Fibroblast of skin of right biceps (primary cell): ENCODE results near the gene RAB17.
"Not testable (repeated sequence)": the region's sequence is repeated elsewhere in the genome, so short reads cannot be mapped to it uniquely, and the experiment has no call there.

Experiments
- DNase-seq: peaks from one replicate; pipeline ENCODE4 v3.0.0-alpha.2; 2013

RAB17 gene

DNA sequence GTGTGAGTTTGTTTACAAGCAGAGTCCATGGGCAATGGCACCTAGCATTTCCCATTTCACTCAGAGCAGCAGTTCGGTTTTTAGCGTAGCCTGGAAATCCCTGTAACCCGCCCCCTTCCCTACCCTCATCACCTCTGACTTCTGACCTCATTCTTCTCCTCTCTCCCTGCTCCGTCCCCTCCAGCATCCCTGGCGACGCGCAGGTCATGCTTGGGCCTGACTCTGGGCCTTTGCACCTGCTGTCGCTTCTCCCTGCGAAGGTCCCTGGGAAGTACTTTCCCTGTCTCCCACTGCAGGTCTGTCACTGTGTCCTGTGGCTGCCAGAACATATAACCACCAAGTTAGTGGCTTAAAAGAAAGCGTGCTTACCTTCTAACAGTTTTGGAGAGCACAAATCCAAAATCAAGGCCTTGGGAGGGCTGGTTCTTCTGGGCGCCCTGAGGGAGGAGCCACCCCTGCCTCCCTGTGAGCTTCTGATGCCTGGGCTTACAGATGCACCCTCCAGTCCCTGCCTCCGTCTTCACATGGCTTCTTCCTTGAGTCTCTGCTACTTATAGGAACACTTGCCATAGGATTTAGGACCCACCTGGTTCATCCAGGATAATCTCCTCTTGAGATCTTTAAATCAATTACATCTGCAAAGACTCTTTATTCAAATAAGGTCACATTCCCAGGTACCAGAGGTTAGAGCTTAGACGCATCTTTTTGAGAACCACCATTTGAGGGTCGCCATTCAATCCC lies 8.1 kb upstream of the RAB17 start:
- DNase-seq: no peak

DNA sequence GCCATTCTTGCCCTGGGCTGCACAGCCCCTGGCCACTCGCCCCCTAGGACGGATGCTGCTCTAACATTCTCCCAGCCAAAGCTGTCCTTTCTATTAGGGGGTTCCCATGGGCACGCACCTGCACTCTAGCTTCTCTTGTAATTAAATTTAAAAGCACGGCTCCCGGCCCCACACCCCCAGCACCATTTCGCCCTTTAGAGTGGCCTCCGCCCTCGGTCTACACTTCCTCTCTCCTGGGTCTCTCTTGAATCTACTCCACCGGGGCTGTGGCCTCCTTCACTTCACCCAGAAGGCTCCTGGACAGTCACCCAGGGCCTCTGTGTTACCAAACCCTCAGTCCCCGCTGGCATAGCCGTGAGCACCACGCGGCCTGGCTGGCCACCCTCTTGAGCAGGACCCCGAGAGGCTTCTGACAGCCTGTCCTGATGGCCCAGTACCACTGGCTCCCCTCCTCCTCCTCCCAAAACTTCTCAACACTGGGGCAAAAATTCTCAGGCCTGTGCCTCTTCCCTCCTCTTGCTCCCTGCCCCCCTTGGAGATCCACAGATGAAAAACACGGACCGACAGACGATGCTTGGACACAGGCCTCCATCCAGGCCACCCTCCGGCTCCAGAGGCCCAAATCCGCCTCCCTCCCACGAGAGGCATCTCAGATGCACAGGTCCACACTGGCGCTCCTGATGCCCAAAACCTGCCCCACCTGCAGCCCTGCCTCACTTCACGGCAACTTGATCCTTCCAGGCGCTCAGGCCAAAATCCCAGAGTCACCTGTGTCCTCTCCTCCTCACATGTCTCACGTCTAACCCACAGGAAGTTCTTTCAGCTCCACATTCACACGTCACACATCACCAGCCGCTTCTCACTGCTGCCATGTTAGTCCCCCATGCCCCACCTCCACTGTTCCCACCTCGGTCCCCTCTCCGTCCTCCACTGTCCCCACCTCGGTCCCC lies 6.9 kb upstream of the RAB17 start:
- DNase-seq: no peak

DNA sequence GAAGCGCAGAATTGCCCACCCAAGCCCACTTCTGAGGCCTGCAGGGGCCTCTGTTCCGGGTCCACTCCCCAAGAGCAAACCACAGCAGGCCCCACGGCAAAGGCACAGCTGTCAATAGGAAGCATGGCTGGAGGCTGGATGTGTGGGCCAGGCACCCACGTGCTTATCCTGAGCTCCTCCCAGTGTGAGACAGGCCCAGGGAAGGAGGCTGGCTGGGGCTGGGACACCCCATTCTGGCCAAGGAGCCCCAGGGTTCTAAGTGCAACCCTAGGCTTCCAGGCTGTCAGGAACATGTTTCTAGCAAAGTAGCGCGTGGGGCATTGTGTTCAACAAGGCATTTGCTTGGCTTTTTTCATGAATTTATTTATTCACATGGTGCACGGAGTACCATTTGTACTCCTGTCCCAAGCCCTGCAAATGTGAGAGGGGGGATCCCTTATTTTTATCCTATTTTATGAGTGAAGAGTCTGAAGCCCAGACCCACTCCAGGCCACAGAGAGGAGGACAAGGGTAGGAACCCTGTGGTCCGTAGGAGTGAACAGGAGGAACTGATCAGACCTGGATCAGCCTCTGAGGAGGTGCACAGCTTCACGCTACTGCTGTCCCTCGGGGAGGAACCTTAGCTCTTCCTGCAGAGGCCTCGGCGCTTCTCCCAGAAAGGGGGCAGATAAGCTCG lies 6.1 kb upstream of the RAB17 start:
- DNase-seq: no peak

DNA sequence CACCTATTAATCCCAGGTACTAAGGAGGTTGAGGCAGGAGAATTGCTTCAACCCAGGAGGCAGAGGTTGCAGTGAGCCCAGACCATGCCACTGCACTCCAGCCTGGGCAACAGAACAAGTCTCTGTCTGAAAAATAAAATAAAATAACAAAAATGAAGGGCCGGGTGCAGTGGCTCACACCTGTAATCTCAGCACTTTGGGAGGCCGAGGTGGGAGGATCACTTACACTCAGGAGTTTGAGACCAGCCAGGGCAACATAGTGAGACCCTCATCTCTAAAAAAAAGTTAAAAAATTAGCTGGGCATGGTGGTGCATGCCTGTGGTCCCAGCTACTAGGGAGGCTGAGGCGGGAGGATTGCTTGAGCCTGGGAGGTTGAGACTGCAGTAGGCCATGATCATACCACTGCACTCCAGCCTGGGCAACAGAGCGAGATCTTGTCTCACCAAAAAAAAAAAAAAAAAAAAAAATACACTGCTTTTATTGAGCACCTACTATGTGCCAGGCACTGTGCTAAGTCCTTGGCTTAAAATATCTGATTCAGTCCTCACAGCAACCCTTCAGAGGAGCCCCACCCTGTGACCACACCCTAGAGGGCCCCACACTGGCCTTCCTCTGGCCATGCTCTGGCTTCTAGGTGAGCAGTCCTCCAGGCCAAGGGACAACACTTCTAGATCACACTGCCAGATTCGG lies 5.4 kb upstream of the RAB17 start:
- not testable (repeated sequence) for DNase-seq

DNA sequence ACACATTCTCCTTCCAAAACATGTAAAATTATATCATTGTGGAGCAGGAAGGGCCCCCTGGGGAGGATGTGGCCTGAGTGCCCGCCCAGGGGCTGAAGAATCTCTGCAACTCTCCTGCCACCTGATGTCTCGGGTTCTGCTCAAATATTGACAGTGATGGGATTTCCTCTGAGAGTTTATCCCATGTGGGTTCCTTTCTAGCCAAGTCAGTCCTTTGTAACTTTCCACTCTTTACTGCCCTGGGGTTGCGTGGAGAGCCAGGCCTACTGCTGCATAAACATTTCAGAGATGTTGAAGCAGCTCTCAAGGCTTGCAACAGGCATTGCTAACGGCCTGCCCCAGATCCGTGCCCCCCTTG lies 4.0 kb upstream of the RAB17 start:
- no peak for DNase-seq

DNA sequence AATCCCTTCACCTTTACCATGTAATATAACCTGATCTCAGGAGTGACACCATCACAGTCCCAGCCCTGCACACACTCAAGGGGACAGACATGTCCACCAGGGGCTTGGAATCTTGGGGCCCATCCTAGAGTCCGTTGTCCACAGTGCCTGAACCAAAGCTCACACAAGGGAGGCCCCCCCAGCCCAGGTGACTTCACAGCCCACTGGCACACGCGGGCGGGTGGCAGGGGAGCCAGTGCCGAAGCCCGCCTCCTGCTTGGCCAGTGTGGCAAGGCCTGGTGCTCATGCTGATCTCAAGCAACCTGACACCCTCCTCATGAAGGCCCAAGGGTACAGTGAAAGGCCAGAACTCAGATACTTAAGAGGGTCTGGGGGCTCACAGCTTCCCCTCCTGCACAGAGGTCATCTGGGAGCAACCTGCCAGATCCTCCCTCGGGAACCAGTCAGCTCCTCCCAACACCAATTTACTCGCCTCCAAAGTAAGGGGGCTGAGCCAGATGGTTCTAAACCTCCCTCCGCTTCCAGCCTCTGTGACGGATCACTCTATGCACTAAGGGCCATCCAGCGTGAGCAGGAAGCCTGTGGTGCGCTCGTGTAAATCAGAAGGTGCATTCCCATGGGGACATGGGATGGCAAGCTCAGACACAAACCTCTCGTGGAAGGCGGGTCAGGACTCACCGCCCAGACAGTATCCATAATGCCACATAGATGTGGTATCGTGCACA lies 3.2 kb upstream of the RAB17 start:
- no peak for DNase-seq

DNA sequence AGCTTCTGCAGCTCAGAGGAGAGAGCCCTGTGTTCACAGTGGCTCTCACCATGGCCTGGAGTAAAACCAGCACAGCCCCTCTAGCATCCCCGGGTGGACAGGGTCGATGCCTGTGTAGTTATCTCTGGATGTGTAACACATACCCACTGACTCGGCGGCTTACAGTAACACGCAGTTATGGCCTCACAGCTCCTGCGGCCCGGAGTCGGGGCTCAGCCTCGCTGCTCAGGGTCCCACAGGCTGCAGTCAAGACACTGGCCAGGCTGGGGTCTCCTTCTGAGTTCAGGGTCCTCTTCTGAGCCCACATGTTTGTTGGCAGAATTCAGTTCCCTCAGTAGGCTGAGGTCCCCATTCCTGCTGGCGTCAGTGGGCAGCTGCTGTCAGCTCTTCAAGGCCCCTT lies 2.5 kb upstream of the RAB17 start:
- DNase-seq: no peak

DNA sequence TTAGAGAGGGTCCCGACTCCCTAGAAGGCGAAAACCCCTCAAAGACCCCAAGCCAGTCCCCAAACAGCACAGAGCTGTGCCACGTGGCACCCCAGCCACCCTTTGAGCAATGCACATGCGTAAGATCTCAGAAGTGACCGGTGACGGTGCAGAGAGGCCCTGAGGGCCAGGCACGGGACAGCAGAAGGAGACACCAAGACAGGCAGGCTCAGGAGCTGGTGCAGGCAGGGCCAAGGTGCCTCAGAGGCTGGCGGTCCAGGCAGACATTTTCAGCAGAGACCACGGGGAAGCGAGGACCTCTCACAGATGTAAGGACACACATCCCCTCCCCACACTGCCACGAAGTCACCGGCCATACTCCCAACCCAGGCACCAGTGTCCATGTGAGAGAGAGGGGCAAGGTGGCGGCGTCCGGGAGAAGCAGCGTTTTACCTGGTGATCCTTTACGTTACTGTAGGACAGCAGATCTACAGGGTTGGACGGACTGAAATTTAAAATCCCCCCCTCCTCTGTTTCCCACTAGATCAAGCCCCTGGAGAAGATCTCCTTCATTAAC lies 2.0 kb upstream of the RAB17 start:
- no peak for DNase-seq

DNA sequence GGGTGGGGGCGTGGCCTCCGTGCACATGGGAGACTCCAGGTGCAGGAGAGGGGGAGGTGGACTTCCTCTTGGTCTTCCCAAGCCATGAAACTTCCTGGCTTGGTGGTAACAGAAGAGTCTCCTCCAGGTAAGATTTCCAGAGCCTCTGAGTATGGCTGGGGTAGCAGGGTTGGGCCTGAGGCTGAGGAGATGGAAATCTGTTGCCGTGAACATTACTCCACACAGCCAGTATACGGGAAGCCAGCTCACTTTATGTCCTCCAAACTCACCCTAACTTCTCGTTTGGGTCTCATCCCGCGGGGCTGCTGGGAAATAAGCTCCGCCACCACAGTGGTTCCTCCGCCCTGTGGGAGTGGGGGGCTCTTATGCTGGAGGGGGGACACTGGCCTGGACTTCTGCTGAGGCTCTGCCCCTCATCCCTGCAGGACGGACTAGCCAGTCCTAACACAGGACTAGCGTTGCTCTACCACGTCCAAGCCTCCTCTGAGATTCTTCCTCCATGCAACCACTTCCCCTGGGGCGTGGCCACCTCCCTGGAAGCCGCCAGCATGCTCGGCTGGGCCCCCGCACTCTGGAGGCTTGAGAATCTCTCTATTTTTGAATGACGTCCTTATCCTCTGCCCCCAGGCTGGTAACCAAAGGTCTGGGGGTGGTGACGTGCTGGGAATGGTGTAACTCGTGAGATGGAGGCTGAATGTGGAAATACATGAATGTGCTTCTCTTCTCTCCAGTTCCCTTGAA lies 777 bp upstream of the RAB17 start:
- no peak for DNase-seq

DNA sequence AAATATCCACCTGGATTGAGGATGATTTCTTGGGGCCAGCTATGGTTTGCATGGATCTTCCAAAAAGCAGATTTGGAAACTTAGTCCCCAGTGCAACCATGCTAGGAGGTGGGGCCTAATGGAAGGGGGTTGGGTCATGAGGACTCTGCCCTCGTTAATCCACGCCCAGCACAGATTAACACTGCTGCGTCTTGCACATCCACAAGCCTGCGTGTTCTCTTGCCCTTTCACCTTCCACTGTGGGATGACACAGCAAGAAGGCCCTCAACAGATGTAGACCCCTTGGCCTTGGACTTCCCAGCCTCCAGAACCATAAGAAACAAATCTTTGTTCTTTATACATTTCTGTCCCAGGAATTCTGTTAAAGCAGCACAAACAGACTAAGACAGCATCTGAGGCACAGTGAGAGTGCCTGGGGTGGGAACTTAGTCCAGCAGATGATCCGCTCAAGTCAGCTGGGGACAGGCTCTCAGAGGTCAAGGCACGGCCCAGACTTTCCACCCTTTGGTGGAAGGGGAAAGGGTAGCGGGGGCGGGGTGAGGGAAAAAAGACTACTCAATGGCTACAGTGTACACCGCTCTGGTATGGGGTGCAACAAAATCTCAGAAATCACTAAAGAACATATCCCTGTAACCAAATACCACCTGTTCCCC lies 2.4 kb downstream of the RAB17 start:
- DNase-seq: no peak

DNA sequence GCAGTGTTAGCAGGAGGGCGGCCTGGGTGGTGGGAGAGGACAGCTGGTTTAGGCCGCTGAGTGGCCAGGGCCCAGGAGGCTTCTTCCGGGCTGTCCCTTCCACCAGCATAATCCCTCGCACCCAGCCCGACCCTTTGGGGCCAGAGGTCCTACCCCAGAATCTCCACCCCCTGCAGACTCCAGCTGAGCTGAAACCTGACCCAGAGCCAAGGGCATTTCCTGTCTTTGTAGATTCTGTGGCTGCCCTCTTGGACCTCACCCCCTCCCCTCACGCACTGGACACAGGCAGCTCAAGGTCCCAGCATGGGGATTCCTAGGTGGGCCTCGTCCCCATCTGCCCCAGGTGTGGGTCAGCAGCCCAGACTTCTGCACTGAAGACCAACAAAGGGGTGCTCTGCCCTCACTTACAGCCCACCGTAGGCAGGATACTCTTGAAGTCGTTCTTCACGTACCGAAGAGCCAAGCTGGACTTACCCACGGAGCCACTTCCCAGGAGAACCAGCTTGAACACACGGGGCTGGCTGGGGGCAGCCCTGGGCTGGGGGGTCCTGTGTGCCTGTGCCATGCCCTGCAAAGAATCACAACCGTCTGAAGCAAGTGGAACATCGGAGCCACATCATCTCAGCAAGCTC lies 4.8 kb downstream of the RAB17 start:
- DNase-seq: no peak

DNA sequence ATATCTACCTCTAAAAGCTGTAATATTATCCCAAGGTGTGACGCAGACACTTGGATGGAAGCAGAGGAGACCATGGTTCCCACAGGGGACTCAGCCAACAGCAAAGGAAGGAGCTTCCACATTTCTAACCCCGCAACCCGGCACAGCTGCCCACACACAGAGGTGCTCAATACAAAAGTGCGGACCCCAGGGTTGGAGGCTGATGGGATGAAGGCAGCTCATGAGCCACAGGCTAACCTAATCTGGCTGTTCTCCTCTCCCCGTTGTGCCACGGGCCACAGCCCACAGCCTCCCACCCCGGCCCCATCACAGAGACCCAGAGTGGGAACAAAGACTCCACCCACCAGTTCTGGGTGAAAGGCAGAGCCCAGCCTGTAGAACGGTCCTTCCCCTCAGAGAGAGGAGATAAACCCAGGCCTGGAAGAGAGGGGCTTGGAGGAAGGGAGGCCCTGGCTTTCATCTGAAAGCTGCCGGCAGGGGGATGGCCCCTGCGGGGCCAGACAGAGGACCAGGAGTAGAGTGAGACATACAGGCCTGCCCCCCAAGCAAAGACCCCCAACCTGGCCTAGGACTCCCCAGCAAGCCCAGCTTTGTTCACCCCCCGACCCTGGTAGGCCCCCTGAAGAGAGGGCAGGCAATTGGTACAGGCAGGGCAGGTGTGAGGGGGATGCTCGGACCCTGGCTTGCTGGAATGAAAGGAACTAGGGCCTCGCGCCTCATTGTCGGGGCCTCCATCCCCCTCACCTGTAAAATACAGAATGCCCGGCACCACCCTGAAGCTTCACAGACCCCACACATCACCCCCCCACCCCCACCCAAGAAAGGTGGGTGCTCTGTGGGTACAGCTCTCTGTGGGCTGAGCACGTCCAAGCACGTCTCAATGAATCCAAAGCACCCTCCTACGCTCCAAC lies 6.9 kb downstream of the RAB17 start:
- no peak for DNase-seq

DNA sequence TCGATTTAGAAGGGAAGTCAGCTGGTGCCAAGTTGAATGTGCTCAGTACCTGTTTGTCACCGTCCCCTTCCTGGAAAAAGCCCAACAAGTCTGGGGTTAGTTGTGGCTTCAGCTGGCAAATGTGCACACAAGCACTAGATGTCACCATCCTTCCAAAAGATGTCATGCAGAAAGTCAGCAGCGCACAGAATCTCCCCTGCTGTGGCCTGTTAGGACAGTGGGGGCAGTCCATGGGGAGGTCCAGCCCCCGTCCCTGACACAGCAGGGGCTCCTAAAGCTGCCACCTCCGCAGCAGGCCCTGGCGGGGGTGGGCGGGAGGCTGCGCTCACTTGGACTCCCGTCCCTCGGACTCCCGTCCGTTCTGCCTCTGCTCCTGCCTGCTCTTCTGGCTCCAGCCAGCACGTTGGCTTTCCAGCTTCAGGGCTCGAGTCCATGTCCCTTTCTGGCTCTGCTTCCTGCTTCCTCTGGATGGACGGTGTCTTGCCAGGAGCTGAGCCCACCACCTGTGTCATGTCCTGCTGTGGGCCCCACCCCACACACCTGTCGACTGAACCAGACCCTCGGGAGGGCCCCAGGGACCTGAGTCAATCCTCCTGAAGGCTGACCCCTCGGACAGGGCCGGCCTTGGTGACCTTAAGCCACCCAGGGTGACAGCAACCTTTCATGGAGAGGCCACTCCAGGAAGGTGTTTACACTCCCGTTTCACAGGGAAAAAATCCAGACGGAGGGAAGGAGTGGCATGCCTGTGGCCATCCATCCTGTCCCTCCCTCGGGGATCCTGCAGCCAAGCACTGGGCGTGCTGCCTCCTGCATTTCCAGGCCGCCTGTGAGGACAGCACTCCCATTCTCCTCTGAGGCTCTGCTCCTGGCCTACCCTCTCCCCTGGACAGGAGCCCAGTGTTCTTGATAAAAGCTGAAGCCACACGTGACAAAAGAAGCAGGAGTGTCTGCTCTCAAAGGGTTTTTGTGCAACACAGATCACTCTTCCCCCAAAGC lies 8.5 kb downstream of the RAB17 start:
- peak; percentile 72 for DNase-seq

DNA sequence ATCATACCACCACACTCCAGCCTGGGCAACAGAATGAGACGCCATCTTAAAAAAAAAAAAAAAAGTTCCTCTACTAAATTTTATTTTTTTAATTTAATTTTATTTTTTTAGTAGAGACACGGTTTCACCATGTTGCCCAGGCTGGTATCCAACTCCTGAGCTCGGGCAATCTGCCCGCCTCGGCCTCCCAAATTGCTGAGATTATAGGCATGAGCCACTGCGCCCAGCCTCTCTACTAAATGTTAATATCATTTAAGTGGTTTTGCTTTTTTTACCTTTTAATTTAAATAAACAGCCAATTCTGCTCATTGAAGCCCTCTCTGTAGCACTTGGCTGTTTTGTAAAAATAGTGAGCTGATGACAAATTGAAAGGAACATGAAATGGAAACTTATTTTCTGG lies 9.2 kb downstream of the RAB17 start:
- no peak for DNase-seq

DNA sequence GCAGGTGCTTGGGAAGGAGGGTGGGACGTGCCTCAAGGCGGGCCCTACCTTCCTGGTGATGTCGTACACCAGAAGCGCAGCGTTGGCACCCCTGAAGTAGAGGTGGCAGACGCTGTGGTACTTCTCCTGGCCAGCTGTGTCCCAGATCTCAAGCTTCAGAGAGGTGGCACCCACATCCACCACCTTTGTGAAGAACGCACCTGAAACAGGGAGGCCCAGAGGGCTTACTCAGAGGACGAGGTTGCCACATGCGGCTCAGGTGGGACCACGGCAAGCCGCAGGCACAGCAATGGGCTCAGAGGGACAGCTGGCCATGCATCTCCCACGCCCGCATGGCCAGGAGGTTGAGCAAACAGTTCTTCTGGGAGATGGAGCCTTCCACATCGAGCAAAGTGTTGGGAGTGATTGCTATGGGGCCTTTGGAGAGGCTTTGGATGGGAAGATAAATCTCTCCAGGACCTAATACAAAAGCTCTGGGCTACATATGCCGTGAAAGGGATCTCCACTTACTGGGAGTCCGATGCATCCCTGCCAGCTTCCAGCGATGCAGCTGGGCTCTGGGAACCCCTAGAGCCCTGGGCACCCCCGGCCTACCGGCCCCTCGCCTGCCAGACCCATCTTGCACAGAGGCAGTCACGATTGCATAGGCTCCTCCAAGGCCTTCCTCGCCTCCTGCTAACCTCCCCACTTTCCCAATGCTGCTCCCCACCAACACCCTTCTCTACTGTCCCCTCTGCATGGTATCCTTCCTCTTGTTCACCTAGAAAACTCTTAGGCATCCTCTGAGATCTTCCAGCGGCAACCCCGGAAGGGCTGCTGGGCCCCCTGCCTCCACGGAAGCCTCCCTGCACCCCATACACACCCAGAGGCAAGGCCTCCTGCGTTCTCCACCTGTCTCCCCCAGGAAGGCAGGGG lies 12.3 kb downstream of the RAB17 start:
- no peak for DNase-seq

DNA sequence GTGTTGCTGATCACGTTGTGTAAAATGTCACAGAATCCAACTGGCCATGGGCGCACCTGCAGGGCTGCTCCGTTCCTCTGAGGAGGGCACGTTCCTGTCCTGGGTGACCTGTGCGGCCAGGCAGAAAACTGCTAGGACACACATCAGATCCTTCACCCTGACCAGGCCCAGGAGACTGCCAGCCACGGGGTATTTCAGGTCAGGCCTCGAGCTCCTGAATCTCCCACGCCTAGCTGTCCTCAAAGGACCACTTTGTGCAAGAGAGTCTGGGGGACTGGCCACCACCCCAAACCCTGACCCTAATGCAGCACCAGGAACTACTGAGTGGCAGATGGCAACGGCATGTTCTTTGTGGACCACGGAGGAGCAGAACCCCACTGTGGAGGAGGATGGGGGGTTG lies 13.1 kb downstream of the RAB17 start:
- no peak for DNase-seq

DNA sequence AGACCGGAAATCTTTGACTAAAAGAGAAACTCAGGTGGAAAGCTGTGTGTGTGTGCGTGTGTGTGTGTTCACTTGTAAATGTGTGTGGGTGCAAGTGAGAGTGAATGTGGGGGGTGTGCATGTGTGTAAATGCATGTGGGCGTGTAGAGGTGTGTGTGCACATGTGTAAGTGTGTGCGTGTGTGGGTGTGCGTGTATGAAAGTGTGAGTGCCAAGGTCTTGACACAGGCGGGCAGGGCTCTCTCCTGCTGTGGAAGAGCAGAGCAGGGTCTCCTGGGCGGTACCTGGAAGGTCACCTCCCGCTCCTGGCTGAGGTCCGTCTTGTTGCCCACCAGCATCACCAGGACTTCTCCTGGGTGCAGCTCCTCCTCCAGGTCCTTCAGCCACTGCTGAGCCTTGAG lies 13.6 kb downstream of the RAB17 start:
- no peak for DNase-seq
